ENCODE measurements around the gene GPC6.

The GPC6 gene

DNA sequence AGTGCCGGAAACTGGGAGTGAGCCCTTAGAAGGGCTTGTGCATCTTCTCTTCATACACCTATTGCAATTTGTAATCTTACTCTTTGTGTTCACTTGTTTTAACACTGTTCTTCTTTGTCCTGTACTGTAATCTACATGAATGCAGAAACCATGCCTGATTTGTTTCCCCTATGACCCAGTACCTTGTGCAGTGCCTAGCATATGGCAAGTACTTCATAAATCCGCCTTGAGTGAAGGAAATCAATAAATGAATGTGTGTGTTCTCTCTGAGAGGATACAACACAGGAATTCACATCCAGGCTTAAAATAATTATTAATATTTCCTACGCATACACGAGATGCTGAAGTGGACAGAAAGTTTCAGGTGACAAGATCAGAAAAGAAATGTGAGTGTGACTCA, 172.6 kb downstream of the GPC6 start:
- TF ChIP-seq, protein P1, sequence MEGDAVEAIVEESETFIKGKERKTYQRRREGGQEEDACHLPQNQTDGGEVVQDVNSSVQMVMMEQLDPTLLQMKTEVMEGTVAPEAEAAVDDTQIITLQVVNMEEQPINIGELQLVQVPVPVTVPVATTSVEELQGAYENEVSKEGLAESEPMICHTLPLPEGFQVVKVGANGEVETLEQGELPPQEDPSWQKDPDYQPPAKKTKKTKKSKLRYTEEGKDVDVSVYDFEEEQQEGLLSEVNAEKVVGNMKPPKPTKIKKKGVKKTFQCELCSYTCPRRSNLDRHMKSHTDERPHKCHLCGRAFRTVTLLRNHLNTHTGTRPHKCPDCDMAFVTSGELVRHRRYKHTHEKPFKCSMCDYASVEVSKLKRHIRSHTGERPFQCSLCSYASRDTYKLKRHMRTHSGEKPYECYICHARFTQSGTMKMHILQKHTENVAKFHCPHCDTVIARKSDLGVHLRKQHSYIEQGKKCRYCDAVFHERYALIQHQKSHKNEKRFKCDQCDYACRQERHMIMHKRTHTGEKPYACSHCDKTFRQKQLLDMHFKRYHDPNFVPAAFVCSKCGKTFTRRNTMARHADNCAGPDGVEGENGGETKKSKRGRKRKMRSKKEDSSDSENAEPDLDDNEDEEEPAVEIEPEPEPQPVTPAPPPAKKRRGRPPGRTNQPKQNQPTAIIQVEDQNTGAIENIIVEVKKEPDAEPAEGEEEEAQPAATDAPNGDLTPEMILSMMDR (conservative IDR thresholded peaks at IDR 0.05), result no peak
- no peak overlapping the region for H3K27ac ChIP-seq

DNA sequence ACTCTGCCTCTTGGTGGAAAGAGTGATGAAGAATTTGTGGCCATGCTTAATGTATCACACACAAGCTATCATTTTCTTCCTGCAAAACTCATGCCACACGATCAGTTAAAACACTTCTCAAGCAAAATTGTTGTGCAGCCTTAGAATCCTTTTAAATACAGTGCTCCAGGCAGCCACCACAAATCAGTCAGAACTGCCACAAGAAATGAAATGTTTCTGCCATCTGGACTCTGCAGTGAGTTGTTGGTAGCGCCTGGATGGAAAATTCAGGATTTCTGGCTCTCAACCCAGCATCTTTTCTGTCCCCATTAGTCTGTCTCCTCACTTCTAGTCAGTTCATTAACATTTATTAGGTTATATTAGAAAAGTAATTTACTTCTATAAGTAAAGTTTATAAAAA, 179.5 kb downstream of the GPC6 start:
- no peak overlapping the region for H3K27ac ChIP-seq
- TF ChIP-seq, protein P1 (conservative IDR thresholded peaks at IDR 0.05), result no peak

GRCh38 chr13:93407551-93407950, 180.9 kb downstream of the GPC6 start:
- H3K27ac ChIP-seq, result no peak overlapping the region
- TF ChIP-seq, protein P1 (conservative IDR thresholded peaks at IDR 0.05), result no peak

DNA sequence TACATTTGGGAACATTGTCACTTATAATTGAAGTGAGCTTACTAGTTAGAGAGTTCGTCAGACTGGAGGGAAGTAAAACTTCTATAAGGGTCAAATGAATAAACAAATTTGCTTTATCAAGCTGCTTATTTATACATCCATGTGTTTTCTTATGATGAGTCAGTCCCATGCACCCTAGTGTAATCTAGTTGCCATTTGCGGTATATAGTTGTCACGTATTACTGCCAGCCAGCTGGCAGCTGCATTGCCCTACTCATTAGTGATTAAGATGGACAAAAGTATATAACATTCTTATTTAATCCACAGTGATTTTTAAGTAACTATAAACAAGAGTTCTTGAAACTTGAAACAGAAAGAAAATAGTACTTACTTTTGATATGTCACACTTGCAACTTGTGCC, 182.4 kb downstream of the GPC6 start:
- no peak overlapping the region for H3K27ac ChIP-seq
- TF ChIP-seq, protein P1 (conservative IDR thresholded peaks at IDR 0.05), result no peak

DNA sequence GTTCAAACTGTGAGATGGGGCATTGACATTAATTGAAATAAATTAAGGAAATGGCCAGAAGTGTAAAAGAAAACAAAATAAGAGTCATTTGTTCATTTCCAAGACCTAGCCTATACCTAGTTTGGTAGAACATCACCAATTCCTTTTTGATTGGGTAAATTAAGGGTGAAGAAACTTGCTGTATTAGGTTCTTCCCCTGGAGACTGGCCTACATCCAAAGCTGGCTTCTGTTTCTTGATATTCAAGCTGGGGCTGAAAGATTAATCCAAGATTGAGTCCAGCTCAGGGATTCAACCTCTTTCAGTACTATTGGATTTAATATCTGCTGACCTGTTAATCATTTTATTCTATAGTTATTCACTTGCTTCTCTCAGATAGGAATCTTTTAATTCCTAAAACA, 183.2 kb downstream of the GPC6 start:
- H3K27ac ChIP-seq, result no peak overlapping the region
- TF ChIP-seq, protein P1 (conservative IDR thresholded peaks at IDR 0.05), result no peak

DNA sequence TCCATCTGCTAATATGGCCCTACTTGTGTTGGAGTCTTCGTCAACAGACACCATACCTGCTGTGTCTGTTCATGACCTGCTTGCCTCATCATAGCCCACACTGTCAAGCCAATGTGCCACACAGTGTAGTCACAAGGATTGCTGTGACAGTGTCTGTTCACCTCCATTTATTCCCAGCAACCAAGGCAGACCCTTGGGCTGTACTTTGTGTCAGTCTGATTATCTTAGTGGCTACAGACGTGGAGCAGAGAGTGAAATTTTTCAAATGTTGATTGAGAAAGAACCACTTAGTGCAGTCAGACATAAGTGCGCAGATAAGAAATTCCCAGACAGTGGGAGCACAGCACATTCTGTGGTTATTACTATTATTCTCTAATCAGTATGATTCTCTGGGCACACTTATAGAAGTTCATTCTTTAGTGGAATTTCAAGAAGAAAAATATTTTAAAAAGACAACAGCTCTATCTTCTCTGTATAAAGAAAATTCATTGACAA, 184.6 kb downstream of the GPC6 start:
- H3K27ac ChIP-seq, result no peak overlapping the region
- TF ChIP-seq, protein P1 (conservative IDR thresholded peaks at IDR 0.05), result no peak

DNA sequence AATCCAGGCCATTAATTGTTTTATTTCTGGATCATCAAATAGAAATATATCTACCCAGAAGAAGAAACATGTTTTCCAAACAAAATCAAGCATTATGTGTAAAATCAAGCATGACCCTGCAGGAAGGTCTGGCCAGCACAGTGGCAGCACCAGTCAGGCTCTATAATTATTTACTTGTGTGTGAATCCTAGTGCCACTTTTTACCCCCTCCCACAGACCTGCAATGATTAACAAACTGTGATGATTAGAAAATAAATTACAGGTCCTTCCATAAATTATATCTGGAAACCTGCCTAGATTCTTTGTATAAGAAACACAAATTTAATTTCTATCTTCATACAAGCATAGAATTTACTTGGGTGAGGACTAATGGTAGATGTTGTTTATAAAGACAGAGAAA, 186.1 kb downstream of the GPC6 start:
- no peak overlapping the region for H3K27ac ChIP-seq
- TF ChIP-seq, protein P1 (conservative IDR thresholded peaks at IDR 0.05), result no peak
